Erythroblast (primary cell): ENCODE measurements around the gene DST.

Experiments used
- GATA1 ChIP-seq: IDR thresholded peaks from 2 replicates; pipeline ENCODE4 v1.6.1; 2011; ENCODE audit warnings: low read depth, mild to moderate bottlenecking, control low read depth, low read length, moderate library complexity
- POLR2A ChIP-seq: IDR thresholded peaks from 2 replicates; pipeline ENCODE4 v1.6.1; 2011; ENCODE audit warnings: mild to moderate bottlenecking, low read length

DNA sequence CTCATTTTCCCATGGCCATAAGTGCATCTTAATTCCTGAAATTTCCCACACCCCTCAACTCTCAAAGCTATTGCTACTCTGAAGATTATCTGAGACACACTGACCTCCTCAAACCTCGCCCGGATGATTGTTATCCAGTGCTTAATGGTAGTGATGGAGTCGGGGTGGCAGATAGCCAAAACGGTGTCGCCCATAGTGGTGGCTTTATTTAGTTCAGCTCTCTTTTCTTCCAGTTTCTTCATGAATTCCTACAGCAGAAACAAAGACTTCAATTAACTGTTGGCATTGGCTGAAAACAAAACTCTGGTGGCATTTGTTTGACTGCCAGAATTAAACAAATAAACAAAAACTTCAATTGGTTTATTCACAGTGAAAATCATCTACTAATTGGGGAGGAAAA lies 165.4 kb downstream of the DST start:
- TF ChIP-seq POLR2A: no peak
- no peak for TF ChIP-seq GATA1
